Adrenal gland (tissue), 12 donors: Measurements from ENCODE around the gene LPP. TPM values are rescaled to one million over a fixed set of nuclear protein-coding genes. Genes with fewer than 3 reads are reported as not detected.

Source experiments
- DNase-seq, 7 donors: peaks; one replicate each; pipeline ENCODE4 v3.0.0-alpha.2; 2019 to 2020
- H3K27ac ChIP-seq, 5 donors: fragments of 200-600 bp; sonication (generic) in 4 of 5; 1 replicate in 3 of 5; 2 replicates in 2 of 5; pipeline versions ENCODE4 v1.5.1 to v1.8.0; 2016 to 2020; ENCODE audit warnings: mild to moderate bottlenecking in 1 of 5
- H3K27me3 ChIP-seq: fragments of 200-600 bp; 2 replicates; pipeline ENCODE4 v1.8.0; 2021
- H3K36me3 ChIP-seq, 2 donors: fragments of 200-600 bp; replicated peaks in 1 of 2; 1 replicate in 1 of 2; 2 replicates in 1 of 2; pipeline versions ENCODE4 v1.5.1 to v1.8.0; 2018 to 2022
- H3K4me1 ChIP-seq, 2 donors: fragments of 200-600 bp; replicated peaks in 1 of 2; 1 replicate in 1 of 2; 2 replicates in 1 of 2; pipeline versions ENCODE4 v1.5.1 to v1.8.0; 2018 to 2021
- H3K4me3 ChIP-seq, 4 donors: fragments of 200-600 bp; sonication (generic) in 3 of 4; one replicate each; pipeline ENCODE4 v1.5.1; 2016 to 2018
- H3K9me3 ChIP-seq, 3 donors: fragments of 200-600 bp; sonication (generic) in 1 of 3; replicated peaks in 1 of 3; 1 replicate in 2 of 3; 2 replicates in 1 of 3; pipeline versions ENCODE4 v1.5.1 to v1.8.0; 2016 to 2021
- POLR2A ChIP-seq, 2 donors: fragments of 450-650 bp; IDR thresholded peaks; one replicate each; pipeline ENCODE4 v1.6.1; 2017; ENCODE audit warnings: antibody characterized with exemption in 2 of 2, mild to moderate bottlenecking in 2 of 2, moderate library complexity in 1 of 2
- WGBS, 4 donors: extraction: QIAGEN DNeasy Blood & Tissue Kit in 2 of 4; methylation state at CpG; one replicate each; pipeline versions ENCODE4 v1.1.5 to v1.1.7; 2013 to 2017; 5-methylcytosine and 5-hydroxymethylcytosine counted together
- intact Hi-C, 2 donors: fragments of 100-400 bp; cut with DNase I; formaldehyde crosslinking; loops; one replicate each; pipeline versions ENCODE4 v1.14.1 to v1.15.0; 2022 to 2023
- polyA plus RNA-seq, 3 donors: library from polyadenylated mRNA; stranded (reverse); fragments of 200-250 nt in 2 of 3; fragments of 350-450 nt in 1 of 3; fragmentation: Illumina TruSeq in 1 of 3; extraction: RNeasy Lipid Tissue Mini Kit (QIAGEN cat#74804) in 1 of 3; gene quantifications; one replicate each; pipeline ENCODE4 v1.2.3, GENCODE V29; 2013 to 2014
- total RNA-seq, 9 donors: library from RNA; depleted of rRNA in 4 of 9; stranded (reverse); fragments of >200 nt in 4 of 9; fragments of 120-200 nt in 1 of 9; fragmentation: NEBNext Ultra II Directional in 1 of 9; extraction: Animal tissue kit (Norgen Biotek cat#: 25700) in 1 of 9; gene quantifications; one replicate each; pipeline versions ENCODE4 v1.1.0 to v1.2.4, GENCODE V29; 2013 to 2023
- TF ChIP-seq, protein P1 (sequence below), 6 experiments: fragments of 450-650 bp in 4 of 6; fragments of 200-600 bp in 2 of 6; sonication (generic) in 1 of 6; IDR thresholded peaks; 1 replicate in 5 of 6; 2 replicates in 1 of 6; pipeline versions ENCODE4 v1.5.1 to v1.8.0; 2016 to 2021; ENCODE audit warnings: antibody characterized with exemption in 6 of 6, mild to moderate bottlenecking in 2 of 6, moderate library complexity in 1 of 6
- donor health status: healthy with polysubstance abuse.
- donor health status: Bipolar disorder and iron deficiency.
- donor health status: DM: yes; HTN: yes; CAD: no.
- donor health status: DM: no; HTN: no; CAD: no.
- donor health status: DM: no; HTN: no; CAD: no.
- donor health status: DM: yes; HTN: yes; CAD: no.

The LPP gene
- total and polyA plus RNA-seq, 12 donors: 7.0 to 170 (median 101) TPM

DNA sequence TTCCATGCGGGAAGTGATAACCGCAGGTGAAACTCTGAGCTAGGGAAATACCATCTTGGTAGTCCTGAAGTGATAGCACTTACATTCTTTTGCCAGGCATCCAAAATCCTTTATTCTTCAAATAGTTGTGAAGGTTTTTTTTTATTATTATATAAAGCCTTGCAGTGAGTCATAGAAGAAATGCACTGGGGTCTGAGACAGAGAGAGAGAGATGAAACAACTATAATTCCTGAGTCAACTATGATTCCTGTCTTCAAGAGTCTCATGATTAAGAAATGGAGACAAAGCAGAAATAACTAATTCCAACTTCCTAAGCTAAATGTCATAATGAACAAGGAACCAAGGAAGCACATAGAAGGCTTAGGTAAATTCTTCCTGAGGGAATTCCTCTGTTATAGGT lies 495.6 kb downstream of the LPP start:
- H3K4me3 ChIP-seq: no peak overlapping the region
- H3K27me3 ChIP-seq: no peaks in the 10 kb centered on the region
- no peak for TF ChIP-seq POLR2A (IDR thresholded peaks at IDR 0.05)
- TF ChIP-seq, protein P1, sequence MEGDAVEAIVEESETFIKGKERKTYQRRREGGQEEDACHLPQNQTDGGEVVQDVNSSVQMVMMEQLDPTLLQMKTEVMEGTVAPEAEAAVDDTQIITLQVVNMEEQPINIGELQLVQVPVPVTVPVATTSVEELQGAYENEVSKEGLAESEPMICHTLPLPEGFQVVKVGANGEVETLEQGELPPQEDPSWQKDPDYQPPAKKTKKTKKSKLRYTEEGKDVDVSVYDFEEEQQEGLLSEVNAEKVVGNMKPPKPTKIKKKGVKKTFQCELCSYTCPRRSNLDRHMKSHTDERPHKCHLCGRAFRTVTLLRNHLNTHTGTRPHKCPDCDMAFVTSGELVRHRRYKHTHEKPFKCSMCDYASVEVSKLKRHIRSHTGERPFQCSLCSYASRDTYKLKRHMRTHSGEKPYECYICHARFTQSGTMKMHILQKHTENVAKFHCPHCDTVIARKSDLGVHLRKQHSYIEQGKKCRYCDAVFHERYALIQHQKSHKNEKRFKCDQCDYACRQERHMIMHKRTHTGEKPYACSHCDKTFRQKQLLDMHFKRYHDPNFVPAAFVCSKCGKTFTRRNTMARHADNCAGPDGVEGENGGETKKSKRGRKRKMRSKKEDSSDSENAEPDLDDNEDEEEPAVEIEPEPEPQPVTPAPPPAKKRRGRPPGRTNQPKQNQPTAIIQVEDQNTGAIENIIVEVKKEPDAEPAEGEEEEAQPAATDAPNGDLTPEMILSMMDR (IDR thresholded peaks at IDR 0.05): no peak
- 96 to 100% (median 99%) methylated on average over 2 of the region's 2 CpGs for WGBS, 4 donors
- no peaks in the 10 kb centered on the region for H3K9me3 ChIP-seq
- H3K27ac ChIP-seq: no peak overlapping the region
- DNase-seq: no peak
- peaks cover 0 to 11% of the 10 kb centered on the region in 2 donors for H3K4me1 ChIP-seq
- H3K36me3 ChIP-seq: no peaks in the 10 kb centered on the region
- intact Hi-C loops: no loop called here

DNA sequence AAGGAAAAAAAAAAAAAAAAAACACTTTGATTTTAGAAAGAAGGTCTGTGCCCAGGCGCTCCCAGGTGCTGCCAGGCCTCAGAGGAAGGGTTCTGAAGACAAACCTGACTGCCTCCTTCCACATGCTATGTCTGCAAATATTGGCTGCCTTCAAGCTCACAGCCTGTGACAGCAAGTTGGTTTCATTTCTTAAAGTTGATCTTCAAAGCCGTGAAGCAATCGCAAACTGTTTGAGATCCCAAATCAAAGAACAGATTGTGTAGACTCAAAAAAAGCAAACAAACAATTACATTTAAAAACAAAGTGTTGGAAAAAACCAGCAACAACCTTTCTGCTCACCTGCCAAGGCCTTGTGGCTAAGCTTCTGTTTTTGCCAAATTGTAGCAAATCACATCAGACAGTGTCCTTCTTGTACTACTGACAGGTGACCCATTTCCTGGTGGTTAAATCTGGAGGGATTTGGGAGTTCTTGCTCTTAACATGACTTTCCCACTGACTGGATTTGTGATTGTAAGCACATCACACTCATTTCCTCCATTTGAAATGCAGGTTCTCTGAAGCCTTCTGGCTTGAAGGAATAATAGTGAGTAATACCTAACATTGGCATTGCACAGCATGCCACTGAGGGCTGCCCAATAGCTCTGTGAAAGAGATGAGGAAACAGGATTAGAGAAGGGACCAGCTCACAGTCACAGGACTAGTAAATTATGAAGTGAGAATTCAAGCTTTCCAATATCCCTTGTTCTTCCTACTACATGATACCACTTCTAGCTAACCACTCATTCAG lies 502.4 kb downstream of the LPP start:
- no peaks in the 10 kb centered on the region for H3K27me3 ChIP-seq
- no peaks in the 10 kb centered on the region for H3K36me3 ChIP-seq
- H3K27ac ChIP-seq: peak overlapping the region in 2 of 5 donors; percentile 3 to 55
- no peaks in the 10 kb centered on the region for H3K9me3 ChIP-seq
- intact Hi-C loops: no loop called here
- H3K4me3 ChIP-seq: no peak overlapping the region
- peak in 2 of 7 donors; percentile 34 to 39 for DNase-seq
- TF ChIP-seq POLR2A (IDR thresholded peaks at IDR 0.05): no peak
- TF ChIP-seq, protein P1 (IDR thresholded peaks at IDR 0.05): no peak
- peaks cover 0 to 15% of the 10 kb centered on the region in 2 donors for H3K4me1 ChIP-seq
- WGBS, 4 donors: 76 to 93% (median 85%) methylated on average over 3 of the region's 3 CpGs

DNA sequence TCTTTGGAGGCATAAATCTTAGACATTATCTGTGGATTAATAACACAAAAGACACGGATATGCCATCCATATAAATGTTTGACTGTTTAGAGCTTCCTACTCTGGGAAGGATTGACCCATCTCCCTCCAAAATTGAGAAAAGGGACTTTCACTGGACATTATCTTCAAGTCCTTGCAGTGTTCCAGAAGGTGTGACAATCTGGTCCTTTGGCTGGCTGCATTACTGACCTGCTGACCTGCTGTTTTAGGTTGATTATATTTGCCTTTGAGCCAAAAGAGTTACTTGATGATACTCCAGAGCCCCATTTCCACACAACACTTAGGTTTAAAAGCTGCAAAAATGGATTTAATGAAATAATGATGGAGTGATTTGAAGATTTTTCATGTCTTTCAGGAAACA lies 504.6 kb downstream of the LPP start:
- intact Hi-C loops: no loop called here
- DNase-seq: no peak
- H3K9me3 ChIP-seq: no peaks in the 10 kb centered on the region
- TF ChIP-seq, protein P1 (IDR thresholded peaks at IDR 0.05): no peak
- TF ChIP-seq POLR2A (IDR thresholded peaks at IDR 0.05): no peak
- no peak overlapping the region for H3K4me3 ChIP-seq
- H3K27me3 ChIP-seq: no peaks in the 10 kb centered on the region
- H3K27ac ChIP-seq: no peak overlapping the region
- no peaks in the 10 kb centered on the region for H3K36me3 ChIP-seq
- peaks cover 0 to 15% of the 10 kb centered on the region in 2 donors for H3K4me1 ChIP-seq
- 38 to 50% (median 48%) methylated on average over 1 of the region's 1 CpG for WGBS, 4 donors

DNA sequence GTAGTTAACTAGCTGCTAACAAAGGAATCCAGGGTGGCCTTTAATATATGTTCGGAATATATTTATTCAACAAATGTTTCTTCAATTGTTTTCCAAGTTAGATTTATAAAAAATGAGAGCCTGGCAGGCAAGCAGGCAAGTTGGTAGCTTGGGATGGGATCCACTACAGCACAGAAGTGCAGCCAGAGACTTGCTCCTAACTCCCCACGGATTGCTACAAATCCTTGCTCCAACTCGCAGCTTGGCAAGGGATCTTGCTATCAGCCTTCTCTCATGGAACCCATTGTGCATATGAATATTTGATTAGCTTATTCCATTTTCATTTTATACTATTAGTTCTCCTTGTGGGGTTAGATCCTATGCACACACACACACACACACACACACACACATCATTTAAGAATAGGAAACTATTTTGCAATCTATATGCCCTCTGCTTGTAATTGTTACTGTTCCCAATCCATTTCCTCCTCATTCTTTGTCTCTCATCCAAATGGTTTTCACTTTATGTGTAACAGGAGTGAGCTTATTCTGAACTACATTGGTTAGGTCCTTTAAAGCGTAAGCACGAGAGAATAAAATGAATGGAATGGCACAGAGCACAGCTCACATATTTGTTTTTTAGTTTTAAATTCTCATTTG lies 505.6 kb downstream of the LPP start:
- no peaks in the 10 kb centered on the region for H3K9me3 ChIP-seq
- peaks cover 0 to 15% of the 10 kb centered on the region in 2 donors for H3K4me1 ChIP-seq
- H3K36me3 ChIP-seq: no peaks in the 10 kb centered on the region
- no peak for DNase-seq
- no peak overlapping the region for H3K4me3 ChIP-seq
- H3K27me3 ChIP-seq: no peaks in the 10 kb centered on the region
- no peak overlapping the region for H3K27ac ChIP-seq
- TF ChIP-seq, protein P1 (IDR thresholded peaks at IDR 0.05): no peak
- TF ChIP-seq POLR2A (IDR thresholded peaks at IDR 0.05): no peak
- intact Hi-C loops: no loop called here
- 83 to 93% (median 88%) methylated on average over 5 of the region's 5 CpGs for WGBS, 4 donors
